ENCODE results near the gene S100A14.
"Not testable (repeated sequence)": the region's sequence is repeated elsewhere in the genome, so short reads cannot be mapped to it uniquely, and the experiment has no call there.

The S100A14 gene

GRCh38 chr1:153614906-153615305 is 1.2 kb downstream of the S100A14 start:
- no peak for DNase-seq (ENCODE audit: low spot score)

GRCh38 chr1:153614189-153614900 is 1.8 kb downstream of the S100A14 start:
- DNase-seq (ENCODE audit: low spot score): no peak

- no peak for DNase-seq (ENCODE audit: low spot score)
Measured at GRCh38 chr1:153613406-153613805, 2.7 kb downstream of the S100A14 start.

GRCh38 chr1:153612755-153613331 is 3.3 kb downstream of the S100A14 start, which contains the start of gene S100A16:
S100A16 (minus strand) TSS chr1:153613137; CDS start chr1:153608151, 4,986 bp downstream.
- DNase-seq (ENCODE audit: low spot score): no peak

GRCh38 chr1:153612111-153612754 is 3.9 kb downstream of the S100A14 start:
- no peak for DNase-seq (ENCODE audit: low spot score)

- no peak for DNase-seq (ENCODE audit: low spot score)
Measured at GRCh38 chr1:153611356-153611755, 4.8 kb downstream of the S100A14 start.

GRCh38 chr1:153610811-153611301 is 5.3 kb downstream of the S100A14 start:
- no peak for DNase-seq (ENCODE audit: low spot score)

GRCh38 chr1:153610334-153610733 is 5.8 kb downstream of the S100A14 start:
- DNase-seq (ENCODE audit: low spot score): no peak

- DNase-seq (ENCODE audit: low spot score): no peak
Measured at GRCh38 chr1:153609585-153609907, 6.6 kb downstream of the S100A14 start.

GRCh38 chr1:153608742-153609584 is 7.2 kb downstream of the S100A14 start:
- no peak for DNase-seq (ENCODE audit: low spot score)

- no peak for DNase-seq (ENCODE audit: low spot score)
Measured at GRCh38 chr1:153608089-153608682, 7.9 kb downstream of the S100A14 start.

- DNase-seq (ENCODE audit: low spot score): no peak
Measured at GRCh38 chr1:153607381-153607780, 8.7 kb downstream of the S100A14 start.

- DNase-seq (ENCODE audit: low spot score): no peak
Measured at GRCh38 chr1:153606194-153606593, 9.9 kb downstream of the S100A14 start.

GRCh38 chr1:153602749-153603148 is 13.4 kb downstream of the S100A14 start:
- DNase-seq (ENCODE audit: low spot score): no peak

GRCh38 chr1:153599847-153600246 is 16.3 kb downstream of the S100A14 start:
- DNase-seq (ENCODE audit: low spot score): no peak

GRCh38 chr1:153598309-153599172 is 17.6 kb downstream of the S100A14 start:
- no peak for DNase-seq (ENCODE audit: low spot score)

GRCh38 chr1:153597206-153597605 is 18.9 kb downstream of the S100A14 start:
- no peak for DNase-seq (ENCODE audit: low spot score)

GRCh38 chr1:153592748-153593147 is 23.4 kb downstream of the S100A14 start:
- DNase-seq (ENCODE audit: low spot score): no peak

- DNase-seq (ENCODE audit: low spot score): no peak
Measured at GRCh38 chr1:153588482-153588881, 27.6 kb downstream of the S100A14 start.

GRCh38 chr1:153588033-153588432 is 28.1 kb downstream of the S100A14 start:
- DNase-seq (ENCODE audit: low spot score): not testable (repeated sequence)

GRCh38 chr1:153587314-153587713 is 28.8 kb downstream of the S100A14 start:
- no peak for DNase-seq (ENCODE audit: low spot score)

Measured in hematopoietic multipotent progenitor cell treated with erythropoietin and hydrocortisone succinate and interleukin-3 and kit ligand, for 15 days (in vitro differentiated cells).